MCF 10A (cell line): ENCODE results near the gene CELSR1. TPM values are rescaled to one million over a fixed set of nuclear protein-coding genes. Genes with fewer than 3 reads are reported as not detected.

ENCODE experiments used
- BruUV-seq: library from RNA; stranded (reverse); fragments of 400-500 nt; replicated peaks from 2 replicates; lab custom pipeline; 2021; lab: Mats Ljungman, UMichigan
- CTCF ChIA-PET: fragments of 300-600 bp; sonication (Branson Sonifier 250); formaldehyde crosslinking; extraction: SDS; loops from one replicate; lab custom pipeline; 2021; ENCODE audit warnings: antibody characterized with exemption, inconsistent platforms; lab: Yijun Ruan, JAX
- POLR2A ChIA-PET: fragments of 300-600, 350-650 bp; sonication (Branson Sonifier 250); formaldehyde crosslinking; extraction: SDS; loops from one replicate; lab custom pipeline; 2020; ENCODE audit warnings: antibody characterized with exemption, inconsistent platforms; lab: Yijun Ruan, JAX
- DNase-seq: peaks from one replicate; pipeline ENCODE4 v3.0.0-alpha.2; 2018; ENCODE audit not compliant: unreplicated experiment
- H3K27ac Mint-ChIP-seq: one replicate; pipeline ENCODE4 v1.8.0; 2022; ENCODE audit warnings: mild to moderate bottlenecking, low read depth, mixed read lengths; ENCODE audit not compliant: unreplicated experiment
- H3K27me3 Mint-ChIP-seq: one replicate; pipeline ENCODE4 v1.8.0; 2022; ENCODE audit warnings: mixed read lengths; ENCODE audit not compliant: insufficient read depth, unreplicated experiment
- H3K36me3 Mint-ChIP-seq: one replicate; pipeline ENCODE4 v1.8.0; 2022; ENCODE audit warnings: mild to moderate bottlenecking, moderate library complexity, mixed read lengths; ENCODE audit not compliant: insufficient read depth, unreplicated experiment
- H3K4me1 Mint-ChIP-seq: one replicate; pipeline ENCODE4 v1.8.0; 2022; ENCODE audit warnings: mixed read lengths; ENCODE audit not compliant: insufficient read depth, unreplicated experiment
- H3K4me3 Mint-ChIP-seq: one replicate; pipeline ENCODE4 v1.8.0; 2022; ENCODE audit warnings: mild to moderate bottlenecking, moderate library complexity, mixed read lengths; ENCODE audit not compliant: unreplicated experiment
- H3K9me3 Mint-ChIP-seq: one replicate; pipeline ENCODE4 v1.8.0; 2022; ENCODE audit warnings: mixed read lengths; ENCODE audit not compliant: unreplicated experiment
- CTCF ChIP-seq: fragments of 200-600 bp; IDR thresholded peaks from one replicate; pipeline ENCODE4 v1.8.0; 2022; ENCODE audit warnings: antibody characterized with exemption, mild to moderate bottlenecking; ENCODE audit not compliant: unreplicated experiment
- intact Hi-C: fragments of 100-400 bp; cut with micrococcal nuclease; formaldehyde crosslinking; loops from 2 replicates; pipeline ENCODE4 v1.14.1; 2022
- total RNA-seq: library from RNA; stranded (reverse); gene quantifications from 2 replicates; pipeline ENCODE4 v1.2.3, GENCODE V29; 2022

The CELSR1 gene
- total RNA-seq, 1 experiment from 2014 or later: 49.1 TPM

DNA sequence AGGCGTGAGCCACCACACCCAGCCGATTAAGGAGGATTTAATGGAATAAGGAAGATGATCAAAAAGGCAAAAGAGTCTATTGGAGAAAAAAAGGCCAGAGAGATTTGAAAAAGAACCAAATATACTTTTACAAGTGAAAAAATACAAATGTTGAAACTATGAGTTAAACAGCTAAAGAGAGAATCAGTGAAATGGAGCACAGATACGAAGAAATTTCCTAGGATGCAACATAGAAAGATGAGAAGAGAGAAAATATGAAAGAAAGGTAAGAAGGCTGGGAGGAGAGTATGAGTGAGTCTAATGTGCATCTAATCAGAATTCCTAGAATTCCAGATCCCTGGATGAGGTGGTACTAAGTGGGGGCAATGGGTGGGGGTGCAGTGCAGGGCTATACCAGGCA lies 19.4 kb upstream of the CELSR1 start:
- BruUV-seq: no TSS peak
- DNase-seq: no peak
- TF ChIP-seq CTCF: no peak
- no peak overlapping the region for H3K4me3 Mint-ChIP-seq
- peaks cover 17% of the 10 kb centered on the region for H3K4me1 Mint-ChIP-seq
- H3K27me3 Mint-ChIP-seq: no peaks in the 10 kb centered on the region
- CTCF ChIA-PET: interaction anchor here (0.8 to 1.8 kb wide), 2 partner anchors 15 to 188 kb away, joined by 3 to 6 read pairs; no protein-coding TSS in a partner anchor
- peaks cover 7% of the 10 kb centered on the region for H3K36me3 Mint-ChIP-seq
- peaks cover 7% of the 10 kb centered on the region for H3K9me3 Mint-ChIP-seq
- H3K27ac Mint-ChIP-seq: no peak overlapping the region
- intact Hi-C loops: no loop called here
- POLR2A ChIA-PET: interaction anchor here (1.4 to 3.0 kb wide), 2 partner anchors 9 to 19 kb away, joined by 4 to 31 read pairs; no protein-coding TSS in a partner anchor

DNA sequence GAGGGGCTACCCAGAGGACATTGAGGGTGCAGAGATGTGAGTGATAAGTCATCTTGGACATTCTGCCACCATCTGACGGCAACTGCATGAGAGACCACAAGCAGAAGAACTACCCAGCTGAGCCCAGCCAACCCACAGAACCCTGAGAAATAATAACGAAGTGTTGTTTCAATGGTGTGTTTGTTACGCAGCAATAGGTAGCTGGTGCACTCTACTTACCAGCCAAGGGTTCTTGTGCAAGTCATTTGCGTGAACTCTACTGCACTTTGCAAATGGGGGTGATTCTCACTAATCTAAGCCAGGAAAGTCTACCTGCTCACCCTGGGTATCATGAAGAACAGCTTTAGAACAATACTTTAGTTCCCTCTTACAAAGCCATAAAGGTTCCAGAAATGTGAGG lies 15.8 kb upstream of the CELSR1 start:
- intact Hi-C loops: no loop called here

DNA sequence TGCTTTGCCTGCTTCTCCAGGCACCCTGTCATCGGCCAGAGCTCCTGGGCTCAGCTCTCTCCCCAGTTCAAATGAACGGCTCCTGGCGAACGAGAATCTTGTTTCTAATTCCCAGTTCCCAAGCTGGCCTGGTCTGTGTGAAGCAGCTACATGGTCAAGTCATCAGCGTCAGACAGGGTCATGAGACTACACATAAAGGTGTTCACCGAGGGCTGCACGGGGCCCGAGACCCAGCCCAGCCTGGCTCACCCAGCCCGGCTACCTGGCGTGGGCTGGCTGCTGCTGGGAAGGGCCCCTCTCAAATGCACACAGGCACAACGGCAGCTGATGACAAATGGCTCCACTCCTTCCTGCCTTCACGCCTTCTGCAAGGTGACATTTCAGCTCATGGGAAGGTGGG lies 14.6 kb upstream of the CELSR1 start:
- Mint-ChIP-seq H3K4me3 (no peak overlapping the region), H3K4me1 (peaks cover 26% of the 10 kb centered on the region), H3K27ac (no peak overlapping the region), H3K27me3 (no peaks in the 10 kb centered on the region), H3K9me3 (peaks cover 6% of the 10 kb centered on the region), H3K36me3 (peaks cover 12% of the 10 kb centered on the region)
- intact Hi-C loops: no loop called here
- POLR2A ChIA-PET: interaction anchor here (1.0 kb wide), 1 partner anchor 21 kb away, joined by 3 read pairs; no protein-coding TSS in a partner anchor
- TF ChIP-seq CTCF: no peak
- no TSS peak for BruUV-seq
- no peak for DNase-seq
- CTCF ChIA-PET: interaction anchor here (2.0 to 5.0 kb wide), 4 partner anchors 10 to 196 kb away, joined by 6 to 30 read pairs (median 10); no protein-coding TSS in a partner anchor

More for the DNA sequence above, 15.8 kb upstream of the CELSR1 start:
- ChIA-PET CTCF (interaction anchor here (1.3 to 5.0 kb wide), 4 partner anchors 10 to 185 kb away, joined by 3 to 30 read pairs (median 6); no protein-coding TSS in a partner anchor), POLR2A (no interaction called here)
- Mint-ChIP-seq H3K27me3 (no peaks in the 10 kb centered on the region), H3K4me3 (no peak overlapping the region), H3K27ac (no peak overlapping the region), H3K4me1 (peaks cover 23% of the 10 kb centered on the region), H3K9me3 (peaks cover 7% of the 10 kb centered on the region), H3K36me3 (peaks cover 7% of the 10 kb centered on the region)
- TF ChIP-seq CTCF: no peak
- no peak for DNase-seq
- BruUV-seq: no TSS peak

DNA sequence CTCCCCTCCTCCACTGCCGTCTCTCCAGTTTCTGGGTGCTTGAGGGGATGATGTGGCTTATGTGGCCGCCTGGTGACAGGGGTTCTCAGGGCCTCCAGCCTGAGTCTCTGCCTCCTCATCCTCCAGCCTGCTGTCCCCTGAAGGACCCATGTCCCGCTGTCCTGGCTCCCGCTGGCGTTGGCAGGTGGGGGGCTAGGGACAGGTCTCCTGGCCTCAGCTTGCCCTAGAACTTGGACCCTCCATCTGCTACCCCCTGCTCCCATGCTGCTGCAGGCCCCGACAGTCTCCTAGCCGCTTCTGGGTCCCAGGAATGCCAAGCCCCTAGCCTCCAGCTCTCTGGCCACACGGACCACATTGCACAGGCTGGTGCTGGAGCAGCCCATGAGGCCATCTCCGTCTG lies 13.9 kb upstream of the CELSR1 start:
- H3K27me3 Mint-ChIP-seq: no peaks in the 10 kb centered on the region
- intact Hi-C loops: no loop called here
- TF ChIP-seq CTCF: no peak
- no TSS peak for BruUV-seq
- ChIA-PET CTCF (interaction anchor here (0.5 to 5.0 kb wide), 5 partner anchors 9 to 195 kb away, joined by 3 to 30 read pairs (median 6); no protein-coding TSS in a partner anchor), POLR2A (no interaction called here)
- peaks cover 7% of the 10 kb centered on the region for H3K36me3 Mint-ChIP-seq
- H3K4me3 Mint-ChIP-seq: no peak overlapping the region
- H3K27ac Mint-ChIP-seq: no peak overlapping the region
- peaks cover 26% of the 10 kb centered on the region for H3K4me1 Mint-ChIP-seq
- no peaks in the 10 kb centered on the region for H3K9me3 Mint-ChIP-seq
- DNase-seq: no peak
